Neural cell (in vitro differentiated cells): ENCODE data around the gene FHOD3.

Experiments used
- MXI1 ChIP-seq: fragments of 450-650 bp; conservative IDR thresholded peaks from 2 replicates; pipeline ENCODE4 v1.6.1; 2014; ENCODE audit warnings: antibody characterized with exemption, mild to moderate bottlenecking; ENCODE audit not compliant: poor library complexity, severe bottlenecking
- SMC3 ChIP-seq: fragments of 450-650 bp; conservative IDR thresholded peaks from 2 replicates; pipeline ENCODE4 v1.6.1; 2014; ENCODE audit warnings: antibody characterized with exemption, mild to moderate bottlenecking, moderate library complexity; ENCODE audit not compliant: poor library complexity
- TF ChIP-seq, protein P1 (sequence below): fragments of 450-650 bp; IDR thresholded peaks from 2 replicates; pipeline ENCODE4 v1.5.1; 2014; ENCODE audit warnings: antibody characterized with exemption, mild to moderate bottlenecking, moderate library complexity; ENCODE audit not compliant: poor library complexity, severe bottlenecking

- TF ChIP-seq MXI1 (no peak), SMC3 (no peak)
- TF ChIP-seq, protein P1, sequence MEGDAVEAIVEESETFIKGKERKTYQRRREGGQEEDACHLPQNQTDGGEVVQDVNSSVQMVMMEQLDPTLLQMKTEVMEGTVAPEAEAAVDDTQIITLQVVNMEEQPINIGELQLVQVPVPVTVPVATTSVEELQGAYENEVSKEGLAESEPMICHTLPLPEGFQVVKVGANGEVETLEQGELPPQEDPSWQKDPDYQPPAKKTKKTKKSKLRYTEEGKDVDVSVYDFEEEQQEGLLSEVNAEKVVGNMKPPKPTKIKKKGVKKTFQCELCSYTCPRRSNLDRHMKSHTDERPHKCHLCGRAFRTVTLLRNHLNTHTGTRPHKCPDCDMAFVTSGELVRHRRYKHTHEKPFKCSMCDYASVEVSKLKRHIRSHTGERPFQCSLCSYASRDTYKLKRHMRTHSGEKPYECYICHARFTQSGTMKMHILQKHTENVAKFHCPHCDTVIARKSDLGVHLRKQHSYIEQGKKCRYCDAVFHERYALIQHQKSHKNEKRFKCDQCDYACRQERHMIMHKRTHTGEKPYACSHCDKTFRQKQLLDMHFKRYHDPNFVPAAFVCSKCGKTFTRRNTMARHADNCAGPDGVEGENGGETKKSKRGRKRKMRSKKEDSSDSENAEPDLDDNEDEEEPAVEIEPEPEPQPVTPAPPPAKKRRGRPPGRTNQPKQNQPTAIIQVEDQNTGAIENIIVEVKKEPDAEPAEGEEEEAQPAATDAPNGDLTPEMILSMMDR, result no peak
Measured at GRCh38 chr18:36700955-36701354, 403.4 kb downstream of the FHOD3 start.
